SU-DHL-6 (cell line): Measurements from ENCODE around the gene THRAP3.

Experiments
- H2AFZ ChIP-seq: fragments of 200-600 bp; sonication (generic); 2 replicates; pipeline ENCODE4 v1.6.1; 2014; ENCODE audit warnings: low read depth, mild to moderate bottlenecking, moderate library complexity, mixed read lengths, antibody characterized with exemption, low read length; ENCODE audit not compliant: severe bottlenecking
- H3F3A ChIP-seq: fragments of 200-600 bp; shearing (Covaris generic); 2 replicates; pipeline ENCODE4 v1.6.0; 2016; ENCODE audit warnings: antibody characterized with exemption, mild to moderate bottlenecking; ENCODE audit not compliant: insufficient read depth
- H3K27ac ChIP-seq: fragments of 200-600 bp; sonication (generic); 2 replicates; pipeline ENCODE4 v1.5.1; 2016; ENCODE audit warnings: low read depth, mild to moderate bottlenecking, low read length, moderate library complexity, mixed read lengths
- H3K27me3 ChIP-seq: fragments of 200-600 bp; sonication (generic), shearing (Covaris generic); 2 replicates; pipeline ENCODE4 v1.6.0; 2014; ENCODE audit warnings: mild to moderate bottlenecking, low read length
- H3K36me3 ChIP-seq: fragments of 200-600 bp; sonication (generic); 2 replicates; pipeline ENCODE4 v1.6.1; 2014; ENCODE audit warnings: mild to moderate bottlenecking, low read length, mixed read lengths
- H3K4me2 ChIP-seq: fragments of 300-600, 200-600 bp; shearing (Covaris generic), sonication (generic); 2 replicates; pipeline ENCODE4 v1.6.0; 2014; ENCODE audit warnings: low read length, low read depth, mild to moderate bottlenecking; ENCODE audit not compliant: poor library complexity, severe bottlenecking
- H3K4me3 ChIP-seq: fragments of 200-600 bp; sonication (generic); 2 replicates; pipeline ENCODE4 v1.5.1; 2014; ENCODE audit warnings: antibody characterized with exemption, low read length, mild to moderate bottlenecking, mixed read lengths; ENCODE audit not compliant: insufficient read depth, poor library complexity, severe bottlenecking
- H3K79me2 ChIP-seq: fragments of 200-600 bp; sonication (generic); 2 replicates; pipeline ENCODE4 v1.6.1; 2014; ENCODE audit warnings: mild to moderate bottlenecking, low read length, moderate library complexity; ENCODE audit not compliant: insufficient read depth
- H3K9ac ChIP-seq: fragments of 200-600 bp; sonication (generic); 2 replicates; pipeline ENCODE4 v1.7.0; 2014; ENCODE audit warnings: mild to moderate bottlenecking, low read length
- H3K9me2 ChIP-seq: fragments of 200-600 bp; sonication (generic); replicated peaks from 2 replicates; pipeline ENCODE4 v1.6.1; 2014; ENCODE audit warnings: low read length; ENCODE audit not compliant: insufficient read depth
- H3K9me3 ChIP-seq: fragments of 200-600 bp; sonication (generic); 2 replicates; pipeline ENCODE4 v1.6.1; 2014; ENCODE audit warnings: low read length, mixed read lengths; ENCODE audit not compliant: insufficient read depth
- H4K20me1 ChIP-seq: fragments of 200-600 bp; sonication (generic); 2 replicates; pipeline ENCODE4 v1.6.1; 2014; ENCODE audit warnings: low read depth, mild to moderate bottlenecking, antibody characterized with exemption, low read length, moderate library complexity, mixed read lengths
- CTCF ChIP-seq: fragments of 200-600 bp; sonication (generic); IDR thresholded peaks from one replicate; pipeline ENCODE4 v1.5.1; 2017; ENCODE audit warnings: antibody characterized with exemption, mild to moderate bottlenecking, low read length, moderate library complexity; ENCODE audit not compliant: insufficient read depth, poor library complexity, severe bottlenecking
- EZH2phosphoT487 ChIP-seq: fragments of 200-600 bp; sonication (generic), shearing (Covaris generic); conservative IDR thresholded peaks from 2 replicates; pipeline ENCODE4 v1.6.1; 2018; ENCODE audit warnings: mild to moderate bottlenecking, antibody characterized with exemption, low read length, moderate library complexity, mixed read lengths

The THRAP3 gene

GRCh38 chr1:36343651-36344394 is 119.6 kb downstream of the THRAP3 start:
- Histone ChIP-seq H2AFZ (no peak overlapping the region), H3K36me3 (no peaks in the 10 kb centered on the region), H3K9ac (no peak overlapping the region), H3K4me3 (no peak overlapping the region), H3K79me2 (no peaks in the 10 kb centered on the region), H3K27me3 (no peaks in the 10 kb centered on the region), H3K9me2 (no peaks in the 10 kb centered on the region), H3K9me3 (no peaks in the 10 kb centered on the region), H3K27ac (no peak overlapping the region), H3K4me2 (no peak overlapping the region), H3F3A (no peaks in the 10 kb centered on the region), H4K20me1 (no peaks in the 10 kb centered on the region)
- TF ChIP-seq CTCF (no peak), EZH2phosphoT487 (no peak)

GRCh38 chr1:36344395-36344680 is 120.1 kb downstream of the THRAP3 start:
- Histone ChIP-seq H3K36me3 (no peaks in the 10 kb centered on the region), H2AFZ (no peak overlapping the region), H3K27me3 (no peaks in the 10 kb centered on the region), H4K20me1 (no peaks in the 10 kb centered on the region), H3K9me2 (no peaks in the 10 kb centered on the region), H3K79me2 (no peaks in the 10 kb centered on the region), H3K4me3 (no peak overlapping the region), H3K9ac (no peak overlapping the region), H3K9me3 (no peaks in the 10 kb centered on the region), H3F3A (no peaks in the 10 kb centered on the region), H3K27ac (no peak overlapping the region), H3K4me2 (no peak overlapping the region)
- no peak for TF ChIP-seq EZH2phosphoT487
- TF ChIP-seq CTCF = no peak

- H3K9ac ChIP-seq = no peak overlapping the region
Observed at GRCh38 chr1:36345353-36345752, 121.1 kb downstream of the THRAP3 start.

More at GRCh38 chr1:36345353-36345752, 121.1 kb downstream of the THRAP3 start:
- no peaks in the 10 kb centered on the region for H3K36me3 ChIP-seq
- H3K9me3 ChIP-seq = no peaks in the 10 kb centered on the region
- no peaks in the 10 kb centered on the region for H3K9me2 ChIP-seq
- no peak overlapping the region for H2AFZ ChIP-seq
- H3K79me2 ChIP-seq = no peaks in the 10 kb centered on the region
- H3K27ac ChIP-seq = no peak overlapping the region
- no peak for TF ChIP-seq CTCF
- TF ChIP-seq EZH2phosphoT487 = no peak
- H4K20me1 ChIP-seq = no peaks in the 10 kb centered on the region
- no peak overlapping the region for H3K4me3 ChIP-seq
- H3K27me3 ChIP-seq = no peaks in the 10 kb centered on the region
- no peak overlapping the region for H3K4me2 ChIP-seq
- no peaks in the 10 kb centered on the region for H3F3A ChIP-seq
